GM23338 (cell line): Measurements from ENCODE around the gene VIPR1. TPM values are rescaled to one million over a fixed set of nuclear protein-coding genes. Genes with fewer than 3 reads are reported as not detected.
"Not testable (repeated sequence)": the region's sequence is repeated elsewhere in the genome, so short reads cannot be mapped to it uniquely, and the experiment has no call there.

Experiments
- ATAC-seq: fragments of 200-7000 bp; cut with Tn5 transposase; 3 replicates; pipeline ENCODE4 v1.9.1; 2020
- DNase-seq: peaks from one replicate; pipeline ENCODE4 v3.0.0-alpha.2; 2015; ENCODE audit warnings: low spot score
- H2AFZ ChIP-seq: fragments of 200-600 bp; sonication (generic); 2 replicates; pipeline ENCODE4 v1.8.0; 2016; ENCODE audit warnings: antibody characterized with exemption, mild to moderate bottlenecking, moderate library complexity
- H3F3A ChIP-seq: fragments of 200-600 bp; sonication (generic); replicated peaks from 2 replicates; pipeline ENCODE4 v1.8.0; 2017; ENCODE audit warnings: antibody characterized with exemption, mixed run types, low read depth
- H3K27ac ChIP-seq: fragments of 200-600 bp; sonication (generic); 2 replicates; pipeline ENCODE4 v1.6.1; 2016; ENCODE audit warnings: low read depth
- H3K27me3 ChIP-seq: fragments of 200-600 bp; sonication (generic); 2 replicates; pipeline ENCODE4 v1.8.0; 2016; ENCODE audit warnings: mild to moderate bottlenecking, mixed run types, moderate library complexity; ENCODE audit not compliant: insufficient read depth
- H3K36me3 ChIP-seq: fragments of 200-600 bp; sonication (generic); 2 replicates; pipeline ENCODE4 v1.8.0; 2016; ENCODE audit warnings: mild to moderate bottlenecking; ENCODE audit not compliant: insufficient read depth
- H3K4me1 ChIP-seq: fragments of 200-600 bp; sonication (generic); 2 replicates; pipeline ENCODE4 v1.8.0; 2016; ENCODE audit warnings: mild to moderate bottlenecking, moderate library complexity; ENCODE audit not compliant: insufficient read depth
- H3K4me2 ChIP-seq: fragments of 200-600 bp; sonication (generic); 2 replicates; pipeline ENCODE4 v1.7.1; 2017; ENCODE audit warnings: mixed run types
- H3K4me3 ChIP-seq: fragments of 200-600 bp; sonication (generic); 2 replicates; pipeline ENCODE4 v1.6.1; 2016; ENCODE audit warnings: mixed run types
- H3K79me2 ChIP-seq: fragments of 200-600 bp; sonication (generic); replicated peaks from 2 replicates; pipeline ENCODE4 v1.8.0; 2017; ENCODE audit warnings: mild to moderate bottlenecking; ENCODE audit not compliant: insufficient read depth
- H3K9me2 ChIP-seq: fragments of 200-600 bp; sonication (generic); 2 replicates; pipeline ENCODE4 v1.8.0; 2017; ENCODE audit not compliant: insufficient read depth
- H4K20me1 ChIP-seq: fragments of 200-600 bp; sonication (generic); replicated peaks from 2 replicates; pipeline ENCODE4 v1.8.0; 2017; ENCODE audit warnings: mild to moderate bottlenecking; ENCODE audit not compliant: insufficient read depth
- H3K27ac Mint-ChIP-seq: 2 replicates; pipeline ENCODE4 v1.8.0; 2020; ENCODE audit warnings: inconsistent platforms, mild to moderate bottlenecking, moderate library complexity, mixed read lengths
- H3K27me3 Mint-ChIP-seq: 3 replicates; pipeline ENCODE4 v1.8.0; 2022; ENCODE audit warnings: low read depth, mild to moderate bottlenecking, moderate library complexity, mixed read lengths, inconsistent platforms; ENCODE audit not compliant: insufficient read depth, poor library complexity
- H3K36me3 Mint-ChIP-seq: 3 replicates; pipeline ENCODE4 v1.8.0; 2021; ENCODE audit warnings: low read depth, mild to moderate bottlenecking, inconsistent platforms, moderate library complexity, mixed read lengths
- H3K4me1 Mint-ChIP-seq: 3 replicates; pipeline ENCODE4 v1.8.0; 2020; ENCODE audit warnings: mild to moderate bottlenecking, inconsistent platforms, mixed read lengths
- H3K4me3 Mint-ChIP-seq: 3 replicates; pipeline ENCODE4 v1.8.0; 2021; ENCODE audit warnings: moderate library complexity, mild to moderate bottlenecking, inconsistent platforms, mixed read lengths
- H3K9me3 Mint-ChIP-seq: 3 replicates; pipeline ENCODE4 v1.8.0; 2020; ENCODE audit warnings: moderate library complexity, mild to moderate bottlenecking, inconsistent platforms, mixed read lengths
- polyA plus RNA-seq: library from polyadenylated mRNA; unstranded; fragments of >200 nt; fragmentation: Nextera tagmentation; extraction: Ambion mirVana; gene quantifications from 2 replicates; pipeline ENCODE4 v1.2.1, GENCODE V29; 2016
- total RNA-seq: library from RNA; depleted of rRNA; stranded (reverse); fragments of >200 nt; shearing (Covaris generic); gene quantifications from 2 replicates; pipeline ENCODE4 v1.2.3, GENCODE V29; 2014
- TF ChIP-seq, protein P1 (sequence below): fragments of 250-450 bp; sonication (Bioruptor Pico); IDR thresholded peaks from 2 replicates; pipeline ENCODE4 v1.5.0; 2020; ENCODE audit warnings: mild to moderate bottlenecking, moderate library complexity
- TF ChIP-seq, protein P2 (sequence below), 2 experiments: fragments of 200-600 bp in 1 of 2; sonication (generic) in 1 of 2; conservative IDR thresholded peaks; 2 replicates each; pipeline versions ENCODE4 v1.5.1 to v1.6.1; 2016 to 2017; ENCODE audit warnings: antibody characterized with exemption in 2 of 2, low read depth in 2 of 2, mild to moderate bottlenecking in 2 of 2, moderate library complexity in 1 of 2
- TF ChIP-seq, protein P3 (sequence below): IDR thresholded peaks from 2 replicates; pipeline ENCODE4 v1.6.1; 2016; ENCODE audit warnings: antibody characterized with exemption

Gene VIPR1
- total and polyA plus RNA-seq, 2 experiments from 2014 or later, result 6.3 to 19.3 TPM

DNA sequence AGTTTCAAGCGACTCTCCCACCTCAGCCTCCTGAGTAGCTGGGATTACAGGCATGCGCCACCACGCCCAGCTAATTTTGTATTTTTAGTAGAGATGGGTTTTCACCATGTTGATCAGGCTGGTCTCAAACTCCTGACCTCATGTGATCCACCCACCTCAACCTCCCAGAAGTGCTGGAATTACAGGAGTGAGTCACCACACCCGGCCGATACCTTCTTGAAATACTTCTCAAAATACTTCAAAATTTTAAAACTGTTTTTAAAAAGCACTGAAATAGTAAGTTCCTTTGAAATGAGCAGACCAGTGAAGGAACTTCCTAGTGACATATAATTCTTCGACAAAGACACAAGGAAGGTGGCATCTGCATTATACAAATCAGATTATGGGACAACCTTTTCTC, 54.4 kb downstream of the VIPR1 start:
- H3K27ac Mint-ChIP-seq, result not testable (repeated sequence)

DNA sequence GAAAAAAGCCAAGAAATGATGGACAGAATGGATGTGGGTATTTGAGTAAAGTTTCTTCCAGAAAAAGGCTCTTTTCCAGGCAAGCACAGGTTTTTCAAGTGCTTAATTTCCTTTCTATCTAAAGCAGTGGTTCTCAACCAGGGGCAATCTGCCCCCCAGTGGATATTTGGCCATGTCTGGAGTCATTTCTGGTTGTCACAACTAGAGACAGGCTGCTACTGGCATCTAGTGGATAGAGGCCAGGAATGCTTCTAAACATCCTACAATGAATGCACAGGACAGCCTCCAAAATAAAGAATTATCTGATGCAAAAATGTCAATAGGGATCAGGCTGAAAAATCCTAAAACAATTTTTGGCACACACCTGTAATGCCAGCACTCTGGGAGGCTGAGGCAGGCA, 55.4 kb downstream of the VIPR1 start:
- H3K4me3 ChIP-seq, result no peak overlapping the region
- no peaks in the 10 kb centered on the region; the same call in 1 of the 2 replicates for H4K20me1 ChIP-seq
- TF ChIP-seq, protein P1, sequence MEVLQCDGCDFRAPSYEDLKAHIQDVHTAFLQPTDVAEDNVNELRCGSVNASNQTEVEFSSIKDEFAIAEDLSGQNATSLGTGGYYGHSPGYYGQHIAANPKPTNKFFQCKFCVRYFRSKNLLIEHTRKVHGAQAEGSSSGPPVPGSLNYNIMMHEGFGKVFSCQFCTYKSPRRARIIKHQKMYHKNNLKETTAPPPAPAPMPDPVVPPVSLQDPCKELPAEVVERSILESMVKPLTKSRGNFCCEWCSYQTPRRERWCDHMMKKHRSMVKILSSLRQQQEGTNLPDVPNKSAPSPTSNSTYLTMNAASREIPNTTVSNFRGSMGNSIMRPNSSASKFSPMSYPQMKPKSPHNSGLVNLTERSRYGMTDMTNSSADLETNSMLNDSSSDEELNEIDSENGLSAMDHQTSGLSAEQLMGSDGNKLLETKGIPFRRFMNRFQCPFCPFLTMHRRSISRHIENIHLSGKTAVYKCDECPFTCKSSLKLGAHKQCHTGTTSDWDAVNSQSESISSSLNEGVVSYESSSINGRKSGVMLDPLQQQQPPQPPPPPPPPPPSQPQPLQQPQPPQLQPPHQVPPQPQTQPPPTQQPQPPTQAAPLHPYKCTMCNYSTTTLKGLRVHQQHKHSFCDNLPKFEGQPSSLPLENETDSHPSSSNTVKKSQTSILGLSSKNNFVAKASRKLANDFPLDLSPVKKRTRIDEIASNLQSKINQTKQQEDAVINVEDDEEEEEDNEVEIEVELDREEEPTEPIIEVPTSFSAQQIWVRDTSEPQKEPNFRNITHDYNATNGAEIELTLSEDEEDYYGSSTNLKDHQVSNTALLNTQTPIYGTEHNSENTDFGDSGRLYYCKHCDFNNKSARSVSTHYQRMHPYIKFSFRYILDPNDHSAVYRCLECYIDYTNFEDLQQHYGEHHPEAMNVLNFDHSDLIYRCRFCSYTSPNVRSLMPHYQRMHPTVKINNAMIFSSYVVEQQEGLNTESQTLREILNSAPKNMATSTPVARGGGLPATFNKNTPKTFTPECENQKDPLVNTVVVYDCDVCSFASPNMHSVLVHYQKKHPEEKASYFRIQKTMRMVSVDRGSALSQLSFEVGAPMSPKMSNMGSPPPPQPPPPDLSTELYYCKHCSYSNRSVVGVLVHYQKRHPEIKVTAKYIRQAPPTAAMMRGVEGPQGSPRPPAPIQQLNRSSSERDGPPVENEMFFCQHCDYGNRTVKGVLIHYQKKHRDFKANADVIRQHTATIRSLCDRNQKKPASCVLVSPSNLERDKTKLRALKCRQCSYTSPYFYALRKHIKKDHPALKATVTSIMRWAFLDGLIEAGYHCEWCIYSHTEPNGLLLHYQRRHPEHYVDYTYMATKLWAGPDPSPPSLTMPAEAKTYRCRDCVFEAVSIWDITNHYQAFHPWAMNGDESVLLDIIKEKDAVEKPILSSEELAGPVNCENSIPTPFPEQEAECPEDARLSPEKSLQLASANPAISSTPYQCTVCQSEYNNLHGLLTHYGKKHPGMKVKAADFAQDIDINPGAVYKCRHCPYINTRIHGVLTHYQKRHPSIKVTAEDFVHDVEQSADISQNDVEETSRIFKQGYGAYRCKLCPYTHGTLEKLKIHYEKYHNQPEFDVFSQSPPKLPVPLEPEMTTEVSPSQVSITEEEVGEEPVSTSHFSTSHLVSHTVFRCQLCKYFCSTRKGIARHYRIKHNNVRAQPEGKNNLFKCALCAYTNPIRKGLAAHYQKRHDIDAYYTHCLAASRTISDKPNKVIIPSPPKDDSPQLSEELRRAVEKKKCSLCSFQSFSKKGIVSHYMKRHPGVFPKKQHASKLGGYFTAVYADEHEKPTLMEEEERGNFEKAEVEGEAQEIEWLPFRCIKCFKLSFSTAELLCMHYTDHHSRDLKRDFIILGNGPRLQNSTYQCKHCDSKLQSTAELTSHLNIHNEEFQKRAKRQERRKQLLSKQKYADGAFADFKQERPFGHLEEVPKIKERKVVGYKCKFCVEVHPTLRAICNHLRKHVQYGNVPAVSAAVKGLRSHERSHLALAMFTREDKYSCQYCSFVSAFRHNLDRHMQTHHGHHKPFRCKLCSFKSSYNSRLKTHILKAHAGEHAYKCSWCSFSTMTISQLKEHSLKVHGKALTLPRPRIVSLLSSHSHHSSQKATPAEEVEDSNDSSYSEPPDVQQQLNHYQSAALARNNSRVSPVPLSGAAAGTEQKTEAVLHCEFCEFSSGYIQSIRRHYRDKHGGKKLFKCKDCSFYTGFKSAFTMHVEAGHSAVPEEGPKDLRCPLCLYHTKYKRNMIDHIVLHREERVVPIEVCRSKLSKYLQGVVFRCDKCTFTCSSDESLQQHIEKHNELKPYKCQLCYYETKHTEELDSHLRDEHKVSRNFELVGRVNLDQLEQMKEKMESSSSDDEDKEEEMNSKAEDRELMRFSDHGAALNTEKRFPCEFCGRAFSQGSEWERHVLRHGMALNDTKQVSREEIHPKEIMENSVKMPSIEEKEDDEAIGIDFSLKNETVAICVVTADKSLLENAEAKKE (CRISPR knock-in tag), result no peak
- TF ChIP-seq, protein P2, sequence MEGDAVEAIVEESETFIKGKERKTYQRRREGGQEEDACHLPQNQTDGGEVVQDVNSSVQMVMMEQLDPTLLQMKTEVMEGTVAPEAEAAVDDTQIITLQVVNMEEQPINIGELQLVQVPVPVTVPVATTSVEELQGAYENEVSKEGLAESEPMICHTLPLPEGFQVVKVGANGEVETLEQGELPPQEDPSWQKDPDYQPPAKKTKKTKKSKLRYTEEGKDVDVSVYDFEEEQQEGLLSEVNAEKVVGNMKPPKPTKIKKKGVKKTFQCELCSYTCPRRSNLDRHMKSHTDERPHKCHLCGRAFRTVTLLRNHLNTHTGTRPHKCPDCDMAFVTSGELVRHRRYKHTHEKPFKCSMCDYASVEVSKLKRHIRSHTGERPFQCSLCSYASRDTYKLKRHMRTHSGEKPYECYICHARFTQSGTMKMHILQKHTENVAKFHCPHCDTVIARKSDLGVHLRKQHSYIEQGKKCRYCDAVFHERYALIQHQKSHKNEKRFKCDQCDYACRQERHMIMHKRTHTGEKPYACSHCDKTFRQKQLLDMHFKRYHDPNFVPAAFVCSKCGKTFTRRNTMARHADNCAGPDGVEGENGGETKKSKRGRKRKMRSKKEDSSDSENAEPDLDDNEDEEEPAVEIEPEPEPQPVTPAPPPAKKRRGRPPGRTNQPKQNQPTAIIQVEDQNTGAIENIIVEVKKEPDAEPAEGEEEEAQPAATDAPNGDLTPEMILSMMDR (conservative IDR thresholded peaks at IDR 0.05; ENCODE audit: low read depth in 2 of 2), result peak in 1 of 2 experiments; percentile 48; a peak in 2 of 4 replicates
- TF ChIP-seq, protein P3, sequence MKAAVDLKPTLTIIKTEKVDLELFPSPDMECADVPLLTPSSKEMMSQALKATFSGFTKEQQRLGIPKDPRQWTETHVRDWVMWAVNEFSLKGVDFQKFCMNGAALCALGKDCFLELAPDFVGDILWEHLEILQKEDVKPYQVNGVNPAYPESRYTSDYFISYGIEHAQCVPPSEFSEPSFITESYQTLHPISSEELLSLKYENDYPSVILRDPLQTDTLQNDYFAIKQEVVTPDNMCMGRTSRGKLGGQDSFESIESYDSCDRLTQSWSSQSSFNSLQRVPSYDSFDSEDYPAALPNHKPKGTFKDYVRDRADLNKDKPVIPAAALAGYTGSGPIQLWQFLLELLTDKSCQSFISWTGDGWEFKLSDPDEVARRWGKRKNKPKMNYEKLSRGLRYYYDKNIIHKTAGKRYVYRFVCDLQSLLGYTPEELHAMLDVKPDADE, result no peak
- H2AFZ ChIP-seq, result no peak overlapping the region
- H3K4me1 Mint-ChIP-seq, result no peaks in the 10 kb centered on the region
- no peaks in the 10 kb centered on the region for H3K27me3 ChIP-seq
- H3F3A ChIP-seq, result no peaks in the 10 kb centered on the region
- DNase-seq (no peak), ATAC-seq (no peak; the same call in 2 of the 3 replicates)
- peaks cover 59% of the 10 kb centered on the region for H3K36me3 Mint-ChIP-seq
- H3K4me1 ChIP-seq, result no peaks in the 10 kb centered on the region
- no peaks in the 10 kb centered on the region for H3K27me3 Mint-ChIP-seq
- H3K36me3 ChIP-seq, result peaks cover 17% of the 10 kb centered on the region
- H3K9me2 ChIP-seq, result no peaks in the 10 kb centered on the region
- no peak overlapping the region for H3K4me3 Mint-ChIP-seq
- no peaks in the 10 kb centered on the region for H3K9me3 Mint-ChIP-seq
- H3K79me2 ChIP-seq, result no peaks in the 10 kb centered on the region
- no peak overlapping the region for H3K27ac Mint-ChIP-seq
- no peak overlapping the region for H3K27ac ChIP-seq
- H3K4me2 ChIP-seq, result no peak overlapping the region

More for the DNA sequence above, 54.4 kb downstream of the VIPR1 start:
- not testable (repeated sequence) for H3K4me3 ChIP-seq, H3K9me3 Mint-ChIP-seq, H3K4me2 ChIP-seq, H4K20me1 ChIP-seq, H3K27ac ChIP-seq, H3K27me3 ChIP-seq, H3K4me3 Mint-ChIP-seq, H3K4me1 ChIP-seq, ATAC-seq, H3K9me2 ChIP-seq, H3F3A ChIP-seq, H3K79me2 ChIP-seq, DNase-seq, H3K4me1 Mint-ChIP-seq, H2AFZ ChIP-seq, H3K27me3 Mint-ChIP-seq
- H3K36me3 ChIP-seq, result peaks cover 21% of the 10 kb centered on the region
- peaks cover 59% of the 10 kb centered on the region for H3K36me3 Mint-ChIP-seq
